SHP77 treated with DMSO at 0.1 percent for 48 hours (cell line): ENCODE data around the gene RPTOR.

ENCODE experiments used
- DNase-seq: peaks from one replicate; lab custom pipeline; 2025; lab: John Stamatoyannopoulos, UW

RPTOR gene

DNA sequence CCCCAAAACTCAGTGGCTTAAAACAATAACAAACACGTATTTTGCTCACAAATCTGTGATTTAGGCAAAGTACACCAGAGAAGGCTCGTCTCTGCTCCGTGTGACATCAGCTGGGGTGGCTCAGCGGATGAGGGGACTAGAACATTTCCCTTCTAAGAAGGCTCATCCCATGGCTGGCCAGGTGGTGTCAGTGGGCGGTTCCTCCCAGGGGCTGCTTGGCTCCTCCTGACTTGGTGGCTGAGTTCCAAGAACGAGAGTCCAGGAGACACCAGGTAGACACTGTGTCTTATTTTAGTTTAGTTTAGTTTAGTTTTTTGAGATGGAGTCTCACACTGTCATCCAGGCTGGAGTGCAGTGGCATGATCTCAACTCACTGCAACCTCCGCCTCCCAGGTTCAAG, 441.4 kb downstream of the RPTOR start:
- no peak for DNase-seq

DNA sequence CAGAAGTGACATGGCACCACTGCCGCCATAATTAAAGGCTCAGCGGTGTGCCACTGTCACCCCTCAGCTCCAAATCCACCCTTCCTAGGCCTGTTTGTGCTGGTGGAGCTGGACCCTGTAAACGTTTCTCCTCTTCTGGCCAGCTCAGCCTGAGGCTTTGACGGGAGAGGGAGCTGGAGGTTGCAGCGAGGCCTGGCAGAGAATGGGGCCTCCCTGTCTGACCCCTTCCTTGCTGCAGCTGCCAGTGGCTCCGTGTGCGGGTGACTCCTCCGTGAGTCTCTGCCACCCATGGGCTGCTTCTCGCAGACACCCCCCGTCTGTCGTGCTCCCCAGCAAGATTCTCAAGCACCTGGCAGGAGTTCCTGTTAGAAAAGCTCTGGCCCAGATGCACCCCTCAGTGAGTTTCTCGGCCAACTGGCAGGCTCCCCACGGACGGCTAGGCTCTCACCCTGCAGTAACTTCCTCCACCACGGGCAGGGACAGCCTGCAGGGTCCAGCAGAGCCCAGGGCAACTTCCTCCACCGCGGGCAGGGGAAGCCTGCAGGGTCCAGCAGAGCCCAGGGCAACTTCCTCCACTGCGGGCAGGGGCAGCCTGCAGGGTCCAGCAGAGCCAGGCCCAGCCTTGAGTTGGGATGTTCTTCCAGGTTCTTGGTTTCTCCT, 442.3 kb downstream of the RPTOR start:
- no peak for DNase-seq

DNA sequence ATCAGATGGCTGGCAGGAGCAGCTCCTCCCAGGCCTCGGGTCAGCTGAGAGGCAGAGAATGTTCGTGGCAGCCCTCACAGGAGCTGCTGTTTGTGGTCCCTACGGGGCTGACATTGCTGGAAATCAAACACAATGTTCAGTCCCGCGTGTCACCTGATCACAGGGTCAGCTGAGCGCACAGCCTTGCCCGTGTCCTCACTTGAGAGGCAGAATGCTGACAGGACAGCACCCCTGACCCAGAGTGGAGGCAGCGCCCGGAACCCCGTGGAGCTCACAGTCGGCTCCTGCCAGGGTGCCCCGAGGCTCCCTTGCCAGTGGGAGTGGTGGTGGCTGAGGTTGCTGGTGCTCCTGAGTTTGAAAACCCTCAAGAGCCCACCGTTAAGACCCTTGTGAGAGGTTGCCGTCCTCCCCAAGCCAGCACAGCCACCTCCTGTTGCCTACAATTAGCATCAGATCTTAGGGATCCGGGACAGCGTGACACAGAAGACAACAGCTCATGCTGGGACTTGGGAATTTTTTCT, 443.4 kb downstream of the RPTOR start:
- DNase-seq = no peak

DNA sequence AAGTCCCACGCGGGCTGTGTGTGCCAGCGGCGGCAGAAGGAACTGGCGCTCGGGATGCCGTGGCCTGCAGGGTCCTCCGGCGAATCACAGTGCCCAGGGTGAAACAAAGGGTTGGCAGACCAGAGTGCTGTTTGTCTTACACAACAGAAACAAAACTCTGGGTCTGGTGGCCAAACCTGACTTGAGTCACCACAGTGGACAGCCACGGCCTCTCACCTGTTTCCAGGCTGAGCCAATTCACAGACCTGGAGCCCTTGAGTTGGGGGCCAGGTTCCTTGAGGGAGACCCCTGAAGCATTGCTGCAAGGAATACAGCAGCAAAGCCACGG, 444.9 kb downstream of the RPTOR start:
- no peak for DNase-seq

DNA sequence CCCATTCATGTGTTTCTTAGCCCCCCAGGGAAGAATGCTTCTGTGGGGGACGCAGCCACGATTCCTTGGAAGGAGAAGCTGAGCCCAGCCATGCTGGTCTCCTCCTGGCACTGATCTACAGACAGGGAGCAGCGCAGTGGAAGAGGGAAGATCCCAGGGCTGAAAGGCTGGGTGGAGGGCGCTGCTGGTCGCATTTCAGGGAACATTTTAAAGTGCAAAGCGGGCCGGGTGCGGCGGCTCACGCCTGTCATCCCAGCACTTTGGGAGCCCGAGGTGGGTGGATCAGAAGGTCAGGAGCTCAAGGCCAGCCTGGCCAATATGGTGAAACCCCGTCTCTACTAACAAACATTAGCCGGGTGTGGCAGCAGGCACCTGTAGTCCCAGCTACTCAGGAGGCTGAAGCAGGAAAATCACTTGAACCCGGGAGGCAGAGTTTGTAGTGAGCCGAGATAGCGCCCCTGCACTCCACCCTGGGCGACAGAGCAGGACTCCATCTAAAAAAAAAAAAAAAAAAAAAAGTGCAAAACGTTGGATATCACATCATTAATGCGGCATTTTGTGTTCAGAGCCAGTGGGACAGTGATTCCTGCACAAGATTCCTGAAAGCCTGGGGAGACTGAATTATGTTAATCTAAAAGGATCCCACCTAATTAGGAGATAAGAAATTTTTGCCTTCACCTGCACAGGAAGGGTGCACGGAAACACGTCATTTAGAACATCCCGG, 446.4 kb downstream of the RPTOR start:
- no peak for DNase-seq

DNA sequence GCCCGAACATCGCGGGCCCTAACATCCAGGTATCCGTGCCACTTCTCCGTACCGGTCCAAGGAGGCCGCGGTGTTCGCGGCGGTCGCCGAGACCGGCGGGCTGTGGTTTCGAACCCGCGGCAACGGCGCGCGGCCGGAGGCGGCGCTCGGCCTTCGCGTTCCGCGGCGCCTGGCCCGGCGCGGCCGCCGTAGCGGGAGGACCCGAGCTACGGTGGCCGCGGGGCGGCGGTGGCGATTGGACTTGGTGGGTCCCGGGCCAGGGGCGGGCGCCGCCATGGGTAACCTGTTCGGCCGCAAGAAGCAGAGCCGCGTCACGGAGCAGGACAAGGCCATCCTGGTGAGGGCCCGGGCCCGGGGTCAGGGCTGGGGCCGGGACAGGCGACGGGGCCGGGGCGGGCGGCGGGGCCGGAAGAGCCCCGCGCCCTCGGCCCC, 447.0 kb downstream of the RPTOR start, which contains the start of gene CHMP6:
CHMP6 (plus strand) TSS at position 197 of the 432 bp plus-strand sequence; CDS start at position 275, 78 bp downstream.
- DNase-seq = no peak

DNA sequence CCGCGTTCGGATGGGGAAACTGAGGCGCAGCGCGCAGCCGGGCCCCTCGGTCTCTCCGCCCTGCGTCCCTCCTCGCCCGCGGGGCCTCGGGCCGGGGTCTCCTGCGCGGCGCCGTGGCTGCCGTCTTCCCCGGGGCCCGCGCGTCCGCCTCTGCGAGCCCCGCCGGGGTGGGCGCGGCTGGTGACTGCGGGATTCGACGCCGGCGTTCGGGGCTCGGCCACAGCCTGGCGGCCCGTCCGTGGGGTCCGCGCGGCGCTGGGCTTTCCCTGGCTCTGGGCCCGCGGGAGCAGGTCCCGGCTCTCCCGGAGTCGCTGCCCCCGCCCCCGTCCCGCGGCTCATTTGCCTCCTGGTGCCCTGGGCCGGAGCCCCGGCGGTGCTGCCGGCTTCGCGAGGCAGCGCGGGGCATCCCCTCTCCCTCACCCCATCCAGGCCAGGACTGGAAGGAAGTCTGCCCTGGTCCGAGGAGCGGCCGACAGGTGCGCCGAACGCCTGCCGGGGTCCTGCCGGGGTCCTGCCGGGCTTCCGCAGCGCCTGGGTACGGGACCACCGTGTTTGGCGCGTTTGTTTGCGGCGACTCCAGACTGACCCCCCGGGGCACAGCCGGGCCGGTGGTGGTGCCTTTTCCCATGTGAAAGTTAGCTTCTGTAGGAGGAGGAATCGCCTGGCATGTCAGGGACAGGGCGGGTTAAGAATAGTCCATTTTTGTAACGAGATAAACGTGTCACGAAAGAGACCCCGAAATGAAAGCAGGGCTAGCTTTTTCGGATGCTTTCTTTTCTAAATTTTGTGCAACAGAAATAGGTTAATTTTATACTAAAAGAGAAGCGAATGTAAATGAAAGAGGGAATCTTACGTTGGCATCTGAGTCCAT, 447.7 kb downstream of the RPTOR start:
- DNase-seq = no peak

DNA sequence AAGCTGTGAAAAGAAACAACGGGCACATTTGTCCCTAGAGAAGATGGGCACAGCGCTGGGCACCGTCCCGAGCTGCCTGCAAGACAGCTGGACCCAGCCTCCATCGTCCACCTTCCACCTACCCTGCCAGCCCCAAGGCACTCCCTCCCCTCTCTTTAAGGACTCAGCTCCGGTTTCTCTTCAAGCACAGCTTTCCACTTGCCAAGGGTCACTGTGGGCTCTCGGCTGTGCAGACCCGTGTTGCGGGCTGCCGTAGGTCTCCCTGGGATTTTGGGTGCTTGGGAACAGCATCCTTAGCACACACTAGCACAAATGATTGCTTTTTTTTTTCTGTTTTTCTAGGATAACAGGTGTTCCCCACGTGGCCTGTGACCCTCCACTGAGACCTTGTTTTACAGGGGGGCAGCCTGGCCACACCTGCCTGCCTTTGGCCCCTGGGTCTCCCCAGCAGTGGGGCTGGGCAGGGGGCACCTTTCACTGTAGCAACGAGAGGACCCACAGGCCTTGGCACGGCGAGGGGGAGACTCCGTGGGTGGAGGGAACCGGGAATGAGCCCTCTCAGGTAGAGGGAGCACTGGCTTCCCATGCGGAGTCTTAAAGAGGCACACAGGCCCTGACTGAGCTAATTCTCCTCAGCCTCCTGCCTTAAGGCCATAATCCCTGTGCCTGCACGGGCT, 448.4 kb downstream of the RPTOR start:
- no peak for DNase-seq

DNA sequence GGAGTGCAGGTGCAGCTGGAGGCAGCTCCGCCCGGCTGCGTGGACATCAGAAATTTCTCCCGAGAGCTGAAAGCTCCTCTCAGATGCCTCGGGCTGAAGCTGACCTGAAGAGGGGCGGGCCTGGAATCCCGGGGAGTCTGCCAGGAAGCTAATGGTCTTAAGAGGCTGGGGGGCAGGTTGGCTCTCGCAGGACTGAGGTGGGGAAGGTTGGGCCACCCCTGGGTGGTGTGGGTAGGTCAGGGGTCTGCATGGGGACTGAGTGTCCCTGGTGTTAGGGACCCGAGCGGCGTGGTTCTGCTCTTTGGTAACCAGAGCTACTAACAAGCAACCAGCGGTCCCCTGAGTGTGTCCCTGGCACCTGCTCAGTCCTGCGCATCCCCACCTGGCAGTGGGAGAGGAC, 450.5 kb downstream of the RPTOR start:
- no peak for DNase-seq

DNA sequence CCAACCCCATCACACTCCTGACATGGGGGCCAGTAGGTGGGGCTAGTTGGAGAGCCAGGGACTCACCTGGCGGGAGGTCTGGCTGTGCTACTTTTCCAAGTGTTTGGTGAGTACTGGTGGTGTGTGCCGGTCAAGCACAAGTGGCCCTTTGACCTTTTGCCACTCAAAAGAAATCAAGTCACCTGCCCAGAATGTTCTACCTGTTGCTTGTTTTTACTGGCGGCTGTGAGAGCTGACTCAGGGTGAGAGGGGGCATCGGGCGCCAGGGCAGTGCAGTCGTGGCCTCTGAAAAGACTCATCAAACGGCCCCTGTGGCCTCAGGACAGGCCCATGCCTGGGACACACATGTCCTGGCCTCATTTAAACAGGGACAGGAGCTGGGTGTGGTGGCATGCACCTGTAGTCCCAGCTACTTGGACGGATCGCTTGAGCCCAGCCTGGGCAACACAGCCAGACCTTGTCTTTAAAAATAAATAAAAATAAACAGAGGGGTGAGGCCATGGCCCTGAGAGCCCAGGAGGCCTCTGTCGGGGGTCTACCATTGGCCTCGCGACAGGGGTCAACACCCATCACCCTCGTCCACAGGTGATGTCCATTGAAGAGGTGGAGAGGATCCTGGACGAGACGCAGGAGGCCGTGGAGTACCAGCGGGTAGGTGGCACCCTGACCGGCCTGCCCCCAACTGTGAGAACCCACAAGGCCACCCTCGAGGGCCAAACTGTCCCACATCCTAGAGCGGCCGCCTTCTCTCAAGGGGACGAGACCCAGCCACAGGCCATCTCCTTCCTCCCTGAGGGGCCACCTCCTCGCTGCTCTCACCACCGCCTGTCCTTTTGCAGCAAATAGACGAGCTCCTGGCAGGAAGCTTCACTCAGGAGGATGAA, 452.0 kb downstream of the RPTOR start:
- DNase-seq = no peak

DNA sequence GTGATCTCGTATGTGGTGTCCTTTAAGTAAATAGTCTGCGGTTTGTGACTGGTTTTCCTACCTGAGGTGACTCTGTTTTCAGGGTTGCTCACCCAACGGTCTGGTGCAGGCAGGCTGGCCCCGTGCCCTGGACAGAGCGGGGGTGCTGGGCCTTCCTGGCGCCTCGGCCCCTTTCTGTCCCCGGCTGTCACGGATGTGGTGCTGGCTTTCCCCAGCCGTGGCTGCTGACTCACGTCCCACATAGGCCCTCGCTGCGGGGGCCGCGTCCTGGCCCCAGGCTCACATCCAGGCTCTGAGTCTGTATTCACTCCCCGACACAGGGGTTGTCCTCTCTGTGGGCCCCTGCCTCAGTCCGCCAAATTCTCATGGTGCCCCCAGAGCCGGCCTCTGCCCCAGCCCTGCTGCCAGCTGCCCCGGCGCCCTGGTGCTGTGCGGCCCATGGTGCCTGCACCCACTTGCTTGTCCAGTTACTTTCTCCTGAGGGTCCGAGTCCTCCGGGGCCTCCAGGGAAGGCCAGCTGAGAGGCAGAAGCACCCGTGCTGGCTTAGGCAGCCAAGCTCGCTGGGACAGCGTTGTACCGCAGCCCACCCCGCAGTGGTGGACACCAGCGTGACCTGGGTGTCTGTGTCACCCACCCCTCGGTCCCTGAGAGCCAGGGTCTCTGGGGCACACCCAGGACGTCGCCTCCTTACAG, 452.9 kb downstream of the RPTOR start:
- no peak for DNase-seq

DNA sequence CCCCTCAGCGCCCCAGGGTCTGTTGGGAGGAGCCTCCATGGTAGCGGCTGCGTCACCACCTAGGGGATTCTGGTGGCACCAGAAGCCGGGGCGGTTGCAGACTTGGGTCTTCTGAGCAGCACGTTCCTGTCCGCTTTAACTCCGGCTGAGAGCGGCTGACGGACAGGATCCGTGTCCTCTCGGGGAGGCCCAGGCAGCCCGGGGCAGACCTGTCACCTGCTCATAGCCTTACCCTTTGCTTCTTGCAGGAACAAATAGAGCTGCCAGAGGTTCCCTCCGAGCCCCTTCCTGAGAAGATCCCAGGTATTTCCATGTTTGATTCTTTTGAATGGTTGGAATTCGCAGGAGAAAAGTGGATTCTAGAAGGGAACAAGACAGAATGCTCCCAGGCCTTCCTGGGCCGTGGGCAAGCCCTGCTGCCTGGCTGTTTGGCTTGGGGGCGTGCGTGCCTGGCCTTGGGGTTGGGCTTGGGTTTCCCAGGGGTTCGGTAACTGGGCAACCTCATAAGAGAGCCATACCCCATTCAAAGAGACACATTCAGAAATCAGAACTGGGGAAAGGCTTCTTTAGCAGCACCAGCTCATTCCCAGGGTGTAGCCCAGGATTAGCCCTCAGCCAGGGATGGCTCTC, 453.6 kb downstream of the RPTOR start:
- no peak for DNase-seq

DNA sequence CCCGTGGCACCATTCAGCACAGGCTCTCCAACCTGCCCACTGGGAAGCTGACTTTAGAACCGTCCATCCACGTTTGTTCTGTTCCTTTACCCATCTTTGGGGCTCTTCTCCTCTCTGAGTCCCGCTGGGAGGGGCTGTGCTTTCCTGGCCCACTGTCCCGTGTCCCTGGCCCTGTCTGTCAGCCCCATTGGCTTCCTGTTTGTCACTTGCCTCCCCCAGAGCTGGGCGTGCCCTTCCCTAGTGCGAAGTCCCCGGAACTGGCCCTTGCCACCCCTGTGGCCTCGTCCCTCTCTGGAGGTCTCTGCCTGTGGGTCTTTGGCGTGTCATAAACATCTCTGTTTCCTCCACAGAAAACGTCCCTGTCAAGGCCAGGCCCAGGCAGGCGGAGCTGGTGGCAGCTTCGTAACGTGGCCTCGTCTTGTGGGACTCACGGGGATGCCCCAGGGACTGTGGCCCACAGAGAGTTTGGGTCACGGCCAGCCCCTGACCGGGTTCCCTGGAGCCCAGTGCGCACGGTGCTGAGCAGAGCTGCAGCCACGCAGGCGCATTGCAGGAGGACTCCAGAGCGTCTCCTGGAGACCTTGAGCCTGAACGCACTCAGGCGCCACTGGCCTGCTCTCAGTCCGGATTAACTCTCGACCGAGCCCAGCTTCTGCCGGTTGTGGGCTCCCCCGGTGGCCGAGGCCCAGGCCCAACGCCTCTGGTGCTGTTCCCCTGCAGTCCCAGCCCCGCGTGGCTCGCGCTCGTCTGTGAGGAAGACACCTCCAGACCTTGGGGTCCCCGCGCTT, 454.3 kb downstream of the RPTOR start:
- no peak for DNase-seq

DNA sequence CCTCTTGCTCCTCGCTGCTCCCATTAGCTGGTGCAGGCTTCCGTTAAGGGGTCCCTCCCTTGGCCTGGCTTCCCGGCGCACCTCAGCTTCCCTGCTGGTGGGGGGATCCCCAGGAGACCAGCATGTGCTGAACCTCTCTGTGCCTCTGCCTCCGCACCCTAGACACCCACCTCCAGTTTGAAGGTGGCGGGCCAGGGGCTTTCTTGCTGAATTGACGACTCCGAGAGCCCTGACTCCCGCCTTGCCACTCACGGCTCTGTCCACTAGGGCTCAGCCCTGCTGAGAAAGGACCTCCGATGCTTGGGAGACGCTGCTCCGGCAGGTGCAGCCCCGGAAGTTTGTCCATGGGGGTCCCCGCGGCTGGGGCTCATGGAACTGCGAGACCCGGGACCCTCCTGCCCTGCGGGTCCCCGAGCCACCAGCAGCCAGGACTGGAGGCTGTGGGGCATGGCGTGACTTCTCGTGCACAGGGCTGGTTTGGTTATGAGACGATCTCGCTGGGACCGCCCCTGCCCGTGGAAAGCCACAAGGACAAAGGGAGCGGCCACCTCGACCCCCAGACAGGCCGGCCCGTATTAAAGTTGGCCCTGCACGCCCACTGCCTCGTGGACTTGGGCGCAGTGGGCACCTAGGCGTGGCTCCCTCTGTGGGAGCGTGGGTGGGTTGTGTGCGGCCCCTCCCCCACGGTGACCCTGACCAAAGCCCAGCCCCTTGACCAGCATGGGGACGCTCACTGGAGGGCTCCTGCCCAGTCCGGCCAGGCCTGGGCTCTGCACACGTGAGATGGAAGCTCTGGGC, 455.1 kb downstream of the RPTOR start:
- no peak for DNase-seq

DNA sequence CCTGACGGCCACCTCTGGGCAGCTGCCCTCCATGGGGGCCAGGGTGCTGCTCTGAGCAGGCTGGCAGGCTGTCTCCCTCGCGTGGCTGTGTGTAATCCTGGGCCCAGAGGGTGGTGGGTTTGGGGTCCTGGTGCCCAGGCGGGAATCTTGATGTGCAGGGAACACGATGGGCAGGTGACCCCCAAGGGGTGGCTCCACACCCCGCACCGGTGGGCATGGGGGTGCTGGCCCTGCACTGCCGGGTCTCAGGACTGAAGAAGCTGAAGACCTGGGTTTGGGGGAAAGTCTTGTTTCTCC, 455.6 kb downstream of the RPTOR start:
- DNase-seq = no peak

DNA sequence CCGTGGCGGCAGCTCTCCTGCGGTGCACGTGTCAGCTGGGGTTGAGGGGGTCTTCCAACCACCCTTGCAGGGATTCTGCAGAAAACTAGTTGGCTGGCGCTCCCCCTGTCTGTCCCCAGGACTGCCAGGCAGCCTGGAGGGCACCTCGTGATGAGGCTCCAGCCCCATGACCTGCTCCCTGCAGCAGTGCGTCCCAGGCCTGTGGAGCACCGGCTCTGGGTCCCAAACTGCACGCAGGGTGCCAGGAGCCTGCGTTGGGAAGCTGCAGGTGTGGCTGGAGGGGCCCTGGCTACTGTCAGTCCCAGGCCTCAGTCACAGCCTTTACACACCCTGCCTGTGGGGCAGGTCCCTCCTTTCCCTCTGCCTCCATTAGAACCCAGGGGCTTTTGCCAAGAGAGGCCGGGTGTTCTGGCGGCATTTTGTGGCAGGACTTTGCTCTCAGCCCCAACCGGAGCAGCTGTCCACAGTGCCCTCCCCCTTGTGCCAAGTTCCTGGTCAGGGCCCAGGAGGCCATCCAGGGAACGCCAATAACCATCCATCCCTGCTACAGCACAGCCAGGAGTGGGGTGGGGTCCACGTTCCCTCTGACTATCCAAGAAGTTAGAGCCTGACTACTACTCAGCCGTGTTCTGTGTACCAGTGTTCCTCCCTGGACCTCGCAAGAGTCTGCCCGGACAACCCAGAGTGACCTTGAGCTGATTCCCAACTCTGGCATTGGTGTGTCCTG, 456.2 kb downstream of the RPTOR start:
- no peak for DNase-seq

DNA sequence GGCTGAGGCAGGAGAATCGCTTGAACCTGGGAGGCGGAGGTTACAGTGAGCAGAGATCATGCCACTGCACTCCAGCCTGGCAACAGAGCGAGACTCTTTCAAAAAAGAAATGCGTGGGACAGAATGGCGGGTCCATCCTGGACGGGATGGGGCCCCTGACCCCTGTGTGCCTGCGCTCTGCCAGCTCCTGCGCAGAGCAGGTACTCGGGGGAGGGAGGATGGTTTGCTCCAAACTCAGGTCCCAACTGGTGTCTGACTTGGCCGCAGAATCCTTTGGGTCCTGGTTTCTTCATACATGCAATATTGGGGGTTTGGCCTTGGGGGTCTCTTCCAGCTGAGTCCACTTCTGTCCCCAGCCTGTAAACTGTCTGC, 457.4 kb downstream of the RPTOR start:
- DNase-seq = no peak
